GM21528 (cell line): Measurements from ENCODE around the gene MEPCE.
A peak's percentile ranks its signal among the peaks of the same experiment; 100 is the strongest.

Experiments
- ATAC-seq: cut with Tn5 transposase; IDR thresholded peaks from one replicate; pipeline ENCODE4 v1.9.1; 2021; ENCODE audit warnings: mild to moderate bottlenecking, moderate library complexity; ENCODE audit not compliant: unreplicated experiment, low FRiP score

MEPCE gene

DNA sequence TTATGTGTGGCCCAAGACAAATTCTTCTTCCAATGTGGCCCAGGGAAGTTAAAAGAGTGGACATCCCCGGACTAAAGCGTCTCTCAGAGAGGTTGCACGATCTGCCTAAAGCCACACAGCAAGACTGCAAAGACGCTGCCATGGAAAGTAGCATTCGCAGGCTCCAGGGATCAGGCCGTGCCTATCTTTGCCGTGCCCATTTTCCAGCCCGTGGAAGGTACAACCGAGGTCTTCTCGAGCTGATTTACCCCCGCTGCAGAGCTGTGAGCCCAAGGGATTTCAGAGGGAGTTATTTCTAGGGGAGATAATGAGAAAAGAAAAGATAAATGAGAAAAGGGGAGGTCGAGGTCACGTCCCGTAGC, 53.1 kb downstream of the MEPCE start:
- no peak for ATAC-seq

DNA sequence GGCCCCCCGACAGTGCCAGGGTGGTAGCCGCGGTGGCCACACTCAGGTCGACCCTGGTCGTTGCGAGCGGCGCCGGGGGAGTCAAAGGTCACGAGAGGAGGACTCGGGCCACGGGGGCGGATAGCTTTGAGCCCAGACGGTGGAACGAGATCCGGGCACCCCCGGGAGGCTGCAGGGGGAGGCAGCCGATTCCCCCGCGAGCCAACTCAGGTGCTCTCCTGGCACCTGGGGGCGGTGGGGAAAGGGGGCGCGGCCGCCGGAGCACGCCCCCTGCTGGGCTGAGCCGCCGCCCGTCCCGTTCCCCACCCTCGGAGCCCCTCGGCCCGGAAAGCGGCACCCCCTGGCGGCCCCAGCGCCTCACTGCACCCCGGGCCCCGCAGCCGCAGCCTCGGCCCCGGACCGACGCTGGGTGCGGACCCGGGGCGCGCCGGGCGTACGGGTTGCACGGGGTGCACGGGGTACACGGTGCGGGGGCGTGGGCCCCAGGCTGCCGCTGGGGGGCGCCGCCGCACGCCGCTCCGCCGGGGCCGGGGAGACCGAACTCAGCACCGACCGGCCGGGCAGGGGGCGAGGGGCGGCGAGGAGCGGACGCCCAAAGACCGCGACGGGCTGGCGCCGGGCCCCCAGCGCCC, 53.6 kb downstream of the MEPCE start:
- ATAC-seq = peak; percentile 48
